Psoas muscle (tissue), 8 donors: Measurements from ENCODE around the gene MTOR. TPM values are rescaled to one million over a fixed set of nuclear protein-coding genes. Genes with fewer than 3 reads are reported as not detected.
A peak's percentile ranks its signal among the peaks of the same experiment; 100 is the strongest.

ENCODE experiments used
- ATAC-seq, 4 donors: fragments of 200-7000 bp; cut with Tn5 transposase; one replicate each; pipeline ENCODE4 v1.9.1; 2020; ENCODE audit warnings: moderate library complexity in 3 of 4, mild to moderate bottlenecking in 2 of 4
- DNase-seq, 2 donors: peaks; one replicate each; pipeline ENCODE4 v3.0.0-alpha.2; 2020
- H3K27ac ChIP-seq: fragments of 200-600 bp; one replicate; pipeline ENCODE4 v1.8.0; 2022
- H3K27me3 ChIP-seq, 3 donors: fragments of 200-600 bp in 1 of 3; one replicate each; pipeline versions ENCODE4 v1.6.1 to v1.8.0; 2013 to 2022; ENCODE audit warnings: low read length in 2 of 3, mild to moderate bottlenecking in 2 of 3, moderate library complexity in 1 of 3; ENCODE audit not compliant: insufficient read depth in 3 of 3
- H3K36me3 ChIP-seq, 2 donors: fragments of 200-600 bp in 1 of 2; one replicate each; pipeline versions ENCODE4 v1.6.1 to v1.8.0; 2013 to 2022; ENCODE audit warnings: low read depth in 1 of 2, mild to moderate bottlenecking in 1 of 2, moderate library complexity in 1 of 2; ENCODE audit not compliant: insufficient read depth in 1 of 2
- H3K4me1 ChIP-seq: fragments of 200-600 bp; one replicate; pipeline ENCODE4 v1.8.0; 2022
- H3K4me3 ChIP-seq: fragments of 200-600 bp; one replicate; pipeline ENCODE4 v1.8.0; 2022; ENCODE audit warnings: mild to moderate bottlenecking
- H3K9me3 ChIP-seq: fragments of 200-600 bp; one replicate; pipeline ENCODE4 v1.8.0; 2022
- WGBS, 3 donors: extraction: QIAGEN DNeasy Blood & Tissue Kit; methylation state at CpG; one replicate each; pipeline versions ENCODE4 v1.1.6 to v1.1.7; 2013; 5-methylcytosine and 5-hydroxymethylcytosine counted together
- intact Hi-C, 2 donors: fragments of 100-400 bp; cut with DNase I; formaldehyde crosslinking; loops; one replicate each; pipeline versions ENCODE4 v1.11.0 to v1.14.2; 2022
- polyA plus RNA-seq, 3 donors: library from polyadenylated mRNA; stranded (reverse); fragments of 200-250 nt; gene quantifications; one replicate each; pipeline ENCODE4 v1.2.3, GENCODE V29; 2013
- total RNA-seq, 4 donors: library from RNA; stranded (reverse); fragmentation: NEBNext Ultra II Directional in 2 of 4; extraction: Animal tissue kit (Norgen Biotek cat#: 25700) in 2 of 4; gene quantifications; one replicate each; pipeline versions ENCODE4 v1.2.1 to v1.2.4, GENCODE V29; 2021 to 2023
- TF ChIP-seq, protein P1 (sequence below): fragments of 200-600 bp; IDR thresholded peaks from one replicate; pipeline ENCODE4 v1.8.0; 2022; ENCODE audit warnings: antibody characterized with exemption
- donor health status: healthy with polysubstance abuse.
- donor health status: DM: no; HTN: no; CAD: no; lungs with moderate emphysema.
- donor health status: Bipolar disorder and iron deficiency.
- donor health status: healthy.
- donor health status: DM: yes; HTN: yes; CAD: no.
- donor health status: DM: no; HTN: no; CAD: no.
- donor health status: DM: no; HTN: no; CAD: no.
- donor health status: DM: yes; HTN: yes; CAD: no.

MTOR gene
- total and polyA plus RNA-seq, 7 donors = 24.0 to 50.8 (median 44.0) TPM

DNA sequence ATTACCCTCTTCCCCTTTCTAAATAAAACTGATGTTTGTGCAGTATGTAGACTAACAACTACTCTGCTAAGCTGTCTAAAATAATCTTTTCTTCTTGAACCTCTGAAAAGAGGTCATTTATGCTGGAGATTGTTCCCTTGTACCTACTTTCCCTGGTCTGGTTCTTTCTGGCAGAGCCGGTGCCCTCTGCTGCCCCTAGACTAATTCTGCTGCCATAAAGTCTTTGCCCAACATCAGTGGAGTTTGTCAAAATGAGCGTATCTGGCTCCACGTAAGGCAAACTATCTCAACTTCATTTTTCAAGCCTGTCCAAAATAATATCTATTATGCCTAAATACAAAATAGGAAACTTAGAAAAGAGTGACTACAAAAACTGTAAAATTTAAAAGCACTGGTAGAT lies 104.1 kb downstream of the MTOR start:
- TF ChIP-seq, protein P1, sequence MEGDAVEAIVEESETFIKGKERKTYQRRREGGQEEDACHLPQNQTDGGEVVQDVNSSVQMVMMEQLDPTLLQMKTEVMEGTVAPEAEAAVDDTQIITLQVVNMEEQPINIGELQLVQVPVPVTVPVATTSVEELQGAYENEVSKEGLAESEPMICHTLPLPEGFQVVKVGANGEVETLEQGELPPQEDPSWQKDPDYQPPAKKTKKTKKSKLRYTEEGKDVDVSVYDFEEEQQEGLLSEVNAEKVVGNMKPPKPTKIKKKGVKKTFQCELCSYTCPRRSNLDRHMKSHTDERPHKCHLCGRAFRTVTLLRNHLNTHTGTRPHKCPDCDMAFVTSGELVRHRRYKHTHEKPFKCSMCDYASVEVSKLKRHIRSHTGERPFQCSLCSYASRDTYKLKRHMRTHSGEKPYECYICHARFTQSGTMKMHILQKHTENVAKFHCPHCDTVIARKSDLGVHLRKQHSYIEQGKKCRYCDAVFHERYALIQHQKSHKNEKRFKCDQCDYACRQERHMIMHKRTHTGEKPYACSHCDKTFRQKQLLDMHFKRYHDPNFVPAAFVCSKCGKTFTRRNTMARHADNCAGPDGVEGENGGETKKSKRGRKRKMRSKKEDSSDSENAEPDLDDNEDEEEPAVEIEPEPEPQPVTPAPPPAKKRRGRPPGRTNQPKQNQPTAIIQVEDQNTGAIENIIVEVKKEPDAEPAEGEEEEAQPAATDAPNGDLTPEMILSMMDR = no peak
- no peaks in the 10 kb centered on the region for H3K27me3 ChIP-seq
- intact Hi-C loops = no loop called here
- H3K4me3 ChIP-seq = no peak overlapping the region
- ATAC-seq (peak in 3 of 4 donors; percentile 18 to 30 (median 29)), DNase-seq (no peak)
- H3K9me3 ChIP-seq = no peaks in the 10 kb centered on the region
- H3K36me3 ChIP-seq = peaks cover 3 to 33% of the 10 kb centered on the region in 2 donors
- WGBS, 3 donors = 46 to 87% (median 50%) methylated on average over 3 of the region's 3 CpGs
- H3K27ac ChIP-seq = peak overlapping the region; percentile 84
- peaks cover 32% of the 10 kb centered on the region for H3K4me1 ChIP-seq

DNA sequence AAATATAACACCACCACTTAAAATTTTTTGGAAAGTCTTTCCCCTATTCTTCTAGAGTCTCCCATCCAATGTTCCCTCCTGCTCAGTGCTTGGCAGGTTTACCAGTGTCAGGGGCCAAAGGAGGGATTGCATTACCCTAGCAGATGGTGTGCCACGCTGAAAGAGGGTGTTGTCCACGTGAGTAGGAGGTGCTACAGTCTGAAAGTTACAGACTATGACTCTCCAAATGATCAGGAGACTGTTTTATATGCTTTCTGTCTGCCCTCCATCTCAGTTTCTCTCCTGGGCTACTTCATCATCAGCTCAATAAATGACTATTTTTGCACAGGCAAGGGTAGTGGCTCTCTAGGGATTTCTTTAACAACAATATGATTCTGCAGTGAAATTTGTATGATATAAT lies 104.5 kb downstream of the MTOR start:
- TF ChIP-seq, protein P1 = no peak
- peaks cover 32% of the 10 kb centered on the region for H3K4me1 ChIP-seq
- peak; percentile 93 to 97 (median 95) for ATAC-seq
- H3K36me3 ChIP-seq = peaks cover 3 to 38% of the 10 kb centered on the region in 2 donors
- H3K9me3 ChIP-seq = no peaks in the 10 kb centered on the region
- peak overlapping the region; percentile 84 for H3K27ac ChIP-seq
- intact Hi-C loops = no loop called here
- 2 to 9% (median 3%) methylated on average over 2 of the region's 2 CpGs for WGBS, 3 donors
- DNase-seq = peak; percentile 73 to 85
- no peaks in the 10 kb centered on the region for H3K27me3 ChIP-seq
- H3K4me3 ChIP-seq = no peak overlapping the region

DNA sequence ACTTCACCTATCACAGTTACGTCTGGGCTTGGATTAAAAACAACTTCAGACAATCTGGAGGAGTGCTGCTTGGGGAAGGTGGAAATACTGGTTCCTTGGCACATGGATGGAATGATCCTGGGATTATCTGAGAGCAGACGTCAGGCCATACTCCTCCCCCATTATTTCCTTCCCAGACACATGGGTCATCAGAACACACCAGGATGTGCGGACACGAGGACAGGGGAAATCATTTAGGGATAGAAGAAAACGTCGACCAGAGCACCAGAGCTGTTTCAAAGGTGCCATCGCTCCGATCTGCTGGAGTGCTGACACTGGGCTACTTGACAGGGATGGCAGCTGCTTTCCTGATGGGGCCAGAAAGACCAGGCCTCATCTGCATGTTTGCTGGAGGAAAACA lies 105.0 kb downstream of the MTOR start:
- Histone ChIP-seq H3K27me3 (no peaks in the 10 kb centered on the region), H3K4me1 (peaks cover 32% of the 10 kb centered on the region), H3K27ac (peak overlapping the region; percentile 84), H3K4me3 (no peak overlapping the region), H3K36me3 (peaks cover 3 to 42% of the 10 kb centered on the region in 2 donors), H3K9me3 (no peaks in the 10 kb centered on the region)
- DNase-seq (no peak), ATAC-seq (peak; percentile 25 to 60 (median 52))
- TF ChIP-seq, protein P1 = no peak
- intact Hi-C loops = no loop called here
- WGBS, 3 donors = 14 to 23% (median 17%) methylated on average over 8 of the region's 8 CpGs

DNA sequence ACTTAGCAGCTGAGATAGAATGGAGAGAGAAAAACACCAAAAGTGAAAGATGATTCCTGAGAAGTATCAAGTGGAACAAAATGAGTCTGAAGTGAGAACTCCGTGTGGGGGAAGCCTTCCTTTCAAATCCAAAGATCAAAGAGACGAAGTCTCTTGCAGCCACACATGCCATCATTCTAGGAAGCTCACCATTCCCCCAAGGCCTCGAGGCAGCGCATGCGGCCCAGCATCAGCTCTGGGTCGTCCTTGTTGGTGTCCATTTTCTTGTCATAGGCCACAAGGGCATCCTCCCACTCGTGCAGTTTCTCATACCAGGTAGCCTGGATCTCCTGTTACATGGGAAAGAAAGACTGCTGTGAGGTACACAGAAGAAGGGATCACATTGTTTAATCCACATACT lies 105.4 kb downstream of the MTOR start:
- Histone ChIP-seq H3K4me3 (no peak overlapping the region), H3K9me3 (no peaks in the 10 kb centered on the region), H3K36me3 (peaks cover 3 to 46% of the 10 kb centered on the region in 2 donors), H3K27me3 (no peaks in the 10 kb centered on the region), H3K27ac (peak overlapping the region; percentile 84), H3K4me1 (peaks cover 32% of the 10 kb centered on the region)
- intact Hi-C loops = no loop called here
- DNase-seq (no peak), ATAC-seq (no peak)
- 74 to 83% (median 75%) methylated on average over 7 of the region's 7 CpGs for WGBS, 3 donors
- TF ChIP-seq, protein P1 = no peak

DNA sequence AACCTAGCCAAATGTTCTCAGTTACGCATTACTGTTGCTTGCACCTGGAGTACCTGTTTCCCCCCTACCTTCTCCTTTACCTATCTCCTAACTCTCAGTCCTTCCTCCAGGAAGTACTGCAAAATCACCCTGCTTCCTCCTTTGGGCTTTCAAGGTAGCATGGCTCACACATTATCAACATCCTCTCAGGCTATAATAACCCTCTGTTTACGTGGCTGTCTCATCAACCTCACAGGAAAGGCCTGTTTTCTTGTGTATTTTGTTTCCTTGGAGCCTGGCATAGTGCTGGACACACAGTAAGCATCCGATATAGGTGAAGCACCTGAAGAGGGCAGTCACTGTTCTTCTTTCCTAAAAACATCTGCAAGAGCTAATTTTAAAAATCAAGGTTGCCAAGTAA lies 105.9 kb downstream of the MTOR start:
- Histone ChIP-seq H3K27me3 (no peaks in the 10 kb centered on the region), H3K27ac (peak overlapping the region; percentile 84), H3K4me1 (peaks cover 32% of the 10 kb centered on the region), H3K4me3 (no peak overlapping the region), H3K36me3 (peaks cover 3 to 48% of the 10 kb centered on the region in 2 donors), H3K9me3 (no peaks in the 10 kb centered on the region)
- no peak for ATAC-seq
- 59 to 82% (median 66%) methylated on average over 3 of the region's 3 CpGs for WGBS, 3 donors
- DNase-seq = no peak
- intact Hi-C loops = no loop called here
- TF ChIP-seq, protein P1 = no peak
